Suppressor macrophage treated with lipopolysaccharide for 1 hour (primary cell): ENCODE results near the gene ETFBKMT.
"Not testable (repeated sequence)": the region's sequence is repeated elsewhere in the genome, so short reads cannot be mapped to it uniquely, and the experiment has no call there.

Experiments used
- DNase-seq, 3 donors: peaks; one replicate each; pipeline ENCODE4 v3.0.0-alpha.2; 2020 to 2022

The ETFBKMT gene

DNA sequence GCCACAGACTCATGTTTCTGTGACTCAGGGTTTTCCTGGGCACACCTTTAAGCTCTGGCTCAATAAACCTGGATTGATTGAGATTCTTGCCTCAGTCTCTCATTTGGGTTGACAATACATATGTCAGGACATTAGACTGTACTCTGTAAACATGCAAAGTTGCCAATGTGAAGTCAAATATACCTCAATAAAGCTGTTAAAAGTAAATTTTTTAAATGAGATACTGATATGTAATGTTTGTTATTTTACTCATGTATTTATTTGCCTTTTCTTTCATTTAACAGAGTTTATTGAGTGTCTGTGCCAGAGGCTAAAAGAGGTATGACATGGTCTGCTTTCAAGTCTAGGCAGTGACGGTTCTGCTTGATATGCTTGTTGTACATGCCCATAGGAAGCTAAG, 3.7 kb upstream of the ETFBKMT start:
- DNase-seq = no peak

DNA sequence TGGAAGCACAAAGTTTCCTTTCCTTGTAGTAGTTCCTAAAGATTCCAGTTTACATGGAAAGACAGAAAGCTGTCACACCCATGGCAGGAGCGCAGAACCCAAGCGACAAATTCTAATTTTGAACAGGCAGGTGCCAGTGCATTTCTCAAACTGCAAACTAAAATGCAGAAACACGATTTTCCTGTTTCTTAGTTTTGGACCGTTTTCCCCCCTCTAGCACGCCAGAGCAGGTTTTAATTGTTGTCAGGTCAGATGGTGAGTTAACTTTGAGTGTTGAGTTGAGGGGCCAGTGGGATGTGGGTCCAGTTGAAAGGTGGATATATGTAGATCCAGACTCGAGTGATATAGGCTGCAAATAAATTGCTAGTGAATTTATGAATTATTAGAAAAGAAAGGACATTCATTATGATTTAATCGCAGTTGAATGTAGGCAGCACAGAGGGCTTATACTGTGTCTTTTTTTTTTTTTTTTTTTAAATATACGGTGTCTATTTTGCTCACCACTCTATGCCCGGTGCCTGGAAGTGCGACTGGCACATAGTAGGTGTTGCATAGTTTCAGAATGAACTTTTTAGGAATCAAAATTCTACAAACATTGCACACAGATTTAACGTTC, 909 bp upstream of the ETFBKMT start:
- DNase-seq = no peak

DNA sequence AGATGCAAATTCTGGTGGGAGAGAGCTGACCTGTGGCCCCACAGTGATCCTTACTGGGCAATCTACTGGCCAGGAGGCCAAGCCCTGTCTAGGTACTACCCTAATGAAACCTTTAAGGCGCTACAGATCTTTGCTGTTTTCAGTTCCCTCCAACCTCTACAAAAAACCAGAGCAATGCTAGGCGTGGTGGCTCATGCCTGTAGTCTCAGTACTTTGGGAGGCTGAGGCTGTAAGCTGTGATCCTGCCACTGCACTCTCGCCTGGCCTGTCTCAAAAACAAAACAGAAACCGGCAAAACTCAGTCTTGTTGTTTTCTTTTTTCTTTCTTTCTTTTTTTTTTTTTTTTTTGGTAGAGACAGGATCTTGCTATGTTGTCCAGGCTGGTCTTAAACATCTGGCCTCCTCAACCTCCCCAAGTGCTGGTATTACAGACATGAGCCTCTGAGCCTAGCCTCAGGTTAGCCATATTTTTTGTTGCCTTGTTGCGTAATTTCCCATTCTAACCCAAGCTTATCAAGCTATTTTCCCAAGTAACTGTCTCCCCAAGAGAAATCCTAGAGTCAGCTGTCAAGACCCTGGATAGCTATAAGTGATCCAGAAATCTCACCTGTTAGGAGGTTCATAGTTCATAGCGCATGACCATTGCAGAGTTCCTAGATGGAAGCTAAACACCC, 2.8 kb downstream of the ETFBKMT start:
- DNase-seq = no peak

DNA sequence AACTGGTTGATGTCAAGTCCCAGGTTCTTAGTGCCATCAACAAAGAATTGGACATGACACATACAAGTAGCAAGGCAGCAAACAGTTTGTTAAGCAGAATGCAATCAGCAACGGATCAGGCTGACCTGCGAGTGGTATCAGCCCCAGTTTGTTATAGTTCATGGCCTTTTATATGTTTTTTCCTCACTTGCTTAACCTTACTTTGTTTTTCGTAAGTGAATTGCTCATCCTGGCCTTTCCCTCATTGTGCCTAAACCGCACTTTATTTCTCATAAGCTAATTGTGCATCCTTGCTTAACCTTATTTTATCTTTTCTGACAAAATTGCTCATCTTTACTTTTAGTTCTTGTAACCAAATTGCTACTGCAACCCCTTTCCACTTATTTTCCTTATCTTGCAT, 4.1 kb downstream of the ETFBKMT start:
- peak; percentile 35 to 74 (median 44) for DNase-seq

DNA sequence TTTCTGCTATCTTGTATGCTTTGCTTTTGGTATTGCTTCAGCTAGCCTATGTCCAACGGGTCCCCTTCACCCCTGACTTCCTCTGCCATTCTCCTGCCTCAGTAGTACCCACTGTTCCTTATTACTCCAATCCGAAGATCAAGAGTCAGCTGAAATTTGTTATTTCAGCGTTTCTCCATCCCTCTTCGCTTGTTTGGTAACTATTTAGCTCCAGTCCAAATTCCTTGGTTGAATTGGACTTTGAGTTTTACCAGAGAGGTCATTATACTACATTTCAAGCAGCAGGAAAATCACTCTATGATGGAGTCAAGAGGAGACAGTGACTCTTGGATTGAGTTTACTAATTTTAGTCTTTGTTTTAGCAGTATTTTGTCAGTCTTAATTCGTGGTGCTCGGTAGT, 4.5 kb downstream of the ETFBKMT start:
- no peak for DNase-seq

DNA sequence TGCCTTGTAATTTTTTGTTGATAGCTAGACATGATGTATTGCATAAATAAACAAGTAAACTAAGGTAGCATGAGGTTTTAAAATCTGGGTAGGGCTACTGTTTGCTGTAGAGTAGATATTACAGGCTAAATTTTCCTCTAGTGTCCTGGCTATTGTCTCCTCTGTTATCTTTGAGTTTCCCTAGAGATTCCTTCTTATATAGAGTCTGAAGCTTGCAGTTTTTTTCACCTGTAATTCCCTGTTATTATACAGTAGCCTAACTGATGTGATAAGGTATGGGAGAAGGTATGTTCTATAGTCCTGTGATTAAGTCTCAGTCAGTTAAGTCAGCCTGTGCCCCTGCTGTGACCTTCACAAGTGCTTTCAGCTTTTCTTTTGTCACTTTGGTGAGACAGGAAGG, 9.5 kb downstream of the ETFBKMT start:
- no peak for DNase-seq

DNA sequence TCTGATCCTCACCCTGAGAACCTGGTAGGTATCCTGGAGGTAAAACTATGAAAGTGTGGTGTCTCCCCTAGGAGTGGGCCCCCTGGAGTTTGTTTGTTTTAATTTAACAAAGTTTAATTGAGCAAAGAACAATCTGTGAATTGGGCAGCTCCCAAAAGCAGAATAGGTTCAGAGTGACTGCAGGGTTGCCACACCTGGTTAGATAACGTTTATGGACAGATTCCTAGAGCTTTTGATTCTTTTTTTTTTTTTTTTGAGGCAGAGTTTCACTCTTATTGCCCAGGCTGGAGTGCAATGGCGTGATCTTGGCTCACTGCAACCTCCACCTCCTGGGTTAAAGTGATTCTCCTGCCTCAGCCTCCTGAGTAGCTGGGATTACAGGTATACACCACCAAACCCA, 10.1 kb downstream of the ETFBKMT start:
- not testable (repeated sequence) for DNase-seq

DNA sequence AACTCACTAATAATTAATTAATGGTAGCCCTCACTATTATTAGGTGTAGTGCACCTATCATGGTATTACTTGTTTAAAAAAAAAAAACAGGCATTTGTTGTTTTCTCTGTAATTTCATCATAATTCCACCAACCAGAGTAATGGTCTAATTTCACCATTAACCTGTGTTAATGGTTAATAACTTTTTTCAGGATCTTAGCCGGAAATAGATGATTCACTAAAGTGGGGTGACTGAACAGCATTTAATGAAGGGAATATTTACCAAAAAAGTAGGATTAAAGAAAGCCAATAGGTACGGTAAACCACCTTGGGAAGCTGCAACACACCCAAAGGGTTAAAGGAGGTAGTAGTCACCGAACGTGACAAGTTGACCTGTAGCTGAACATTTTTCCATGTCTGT, 13.0 kb downstream of the ETFBKMT start:
- no peak for DNase-seq

DNA sequence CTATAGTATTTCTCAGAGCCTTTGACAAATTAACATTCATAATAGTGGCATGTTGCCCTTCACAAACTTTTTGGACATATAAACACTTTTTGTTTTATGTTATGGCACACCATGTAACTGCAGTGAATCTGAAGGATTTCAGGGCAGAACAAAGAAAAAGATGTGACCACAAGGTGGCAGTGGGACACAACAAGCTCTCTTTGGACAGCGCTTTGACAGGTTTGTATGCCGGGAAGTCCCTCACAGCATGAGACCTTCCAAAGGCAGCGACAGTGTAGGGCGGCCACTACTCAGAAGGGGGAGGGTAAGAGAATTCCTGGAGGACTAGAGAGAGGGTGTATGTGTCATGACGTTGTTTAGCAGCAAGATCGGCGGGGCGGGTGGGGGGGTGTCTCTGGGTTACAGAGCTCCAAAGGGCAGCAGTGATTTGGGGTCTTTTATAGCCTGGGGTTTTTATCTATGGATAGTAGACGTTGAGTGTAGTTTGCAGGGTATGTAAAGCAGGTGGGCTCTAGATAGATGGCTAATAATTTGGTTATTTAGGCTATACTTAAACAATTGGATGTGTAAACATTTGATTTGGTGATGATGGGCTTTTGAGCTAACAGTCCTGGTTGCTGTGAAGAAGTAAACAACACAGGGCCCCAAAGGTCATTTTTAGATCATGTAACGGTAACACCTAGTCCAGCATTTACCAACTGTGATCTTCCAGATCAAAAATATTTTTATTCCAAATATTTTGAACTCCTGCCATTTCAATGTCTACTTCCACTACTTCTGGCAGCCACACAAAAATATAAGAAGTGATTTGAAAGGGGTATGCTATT, 22.9 kb downstream of the ETFBKMT start:
- DNase-seq = peak; percentile 87 to 92 (median 89)

DNA sequence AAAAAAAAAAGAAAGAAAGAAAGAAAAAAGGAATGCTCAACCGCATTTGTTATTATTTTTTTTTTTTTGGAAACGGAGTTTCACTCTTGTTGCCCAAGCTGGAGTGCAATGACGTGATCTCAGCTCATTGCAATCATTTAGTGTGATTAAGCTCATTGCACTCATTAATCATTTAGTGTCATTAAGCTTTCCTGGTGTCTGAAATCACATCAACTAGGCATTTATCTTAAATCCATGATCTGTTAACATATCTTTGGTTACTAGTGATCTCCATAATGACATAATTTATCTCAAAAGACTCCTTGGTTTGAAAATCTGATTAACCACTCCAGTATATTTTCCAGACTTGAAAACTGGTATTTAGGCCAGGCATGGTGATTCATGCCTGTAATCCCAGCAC, 26.3 kb downstream of the ETFBKMT start:
- DNase-seq = no peak

DNA sequence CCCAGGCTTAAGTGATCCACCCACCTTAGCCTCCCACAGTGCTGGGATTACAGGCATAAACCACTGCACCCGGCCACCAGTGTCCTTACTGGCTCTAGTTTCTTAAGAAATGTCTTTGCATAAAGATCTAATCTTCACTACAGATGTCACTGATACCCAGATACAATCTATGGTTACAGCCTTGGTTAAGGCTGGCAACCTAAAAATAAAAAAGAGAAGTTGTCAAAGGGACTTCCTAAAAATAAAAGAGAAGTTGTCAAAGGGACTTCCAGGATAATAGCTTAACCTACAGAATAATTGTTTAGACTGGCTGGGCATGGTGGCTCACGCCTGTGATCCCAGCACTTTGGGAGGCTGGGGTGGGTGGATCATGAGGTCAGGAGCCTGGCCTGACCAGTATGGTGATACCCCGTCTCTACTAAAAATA, 27.6 kb downstream of the ETFBKMT start:
- DNase-seq = peak; percentile 71 to 91 (median 86)

DNA sequence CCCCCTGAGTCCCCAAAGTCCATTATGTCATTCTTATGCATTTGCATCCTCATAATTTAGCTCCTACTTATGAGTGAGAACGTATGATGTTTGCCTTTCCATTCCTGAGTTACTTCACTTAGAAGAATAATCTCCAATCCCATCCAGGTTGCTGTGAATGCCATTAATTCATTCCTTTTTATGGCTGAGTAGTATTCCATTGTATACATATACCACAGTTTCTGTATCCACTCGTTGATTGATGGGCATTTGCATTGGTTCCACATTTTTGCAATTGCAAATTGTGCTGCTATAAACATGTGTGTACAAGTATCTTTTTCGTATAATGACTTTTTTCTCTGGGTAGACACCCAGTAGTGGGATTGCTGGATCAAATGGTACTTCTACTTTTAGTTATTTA, 30.4 kb downstream of the ETFBKMT start:
- not testable (repeated sequence) for DNase-seq

DNA sequence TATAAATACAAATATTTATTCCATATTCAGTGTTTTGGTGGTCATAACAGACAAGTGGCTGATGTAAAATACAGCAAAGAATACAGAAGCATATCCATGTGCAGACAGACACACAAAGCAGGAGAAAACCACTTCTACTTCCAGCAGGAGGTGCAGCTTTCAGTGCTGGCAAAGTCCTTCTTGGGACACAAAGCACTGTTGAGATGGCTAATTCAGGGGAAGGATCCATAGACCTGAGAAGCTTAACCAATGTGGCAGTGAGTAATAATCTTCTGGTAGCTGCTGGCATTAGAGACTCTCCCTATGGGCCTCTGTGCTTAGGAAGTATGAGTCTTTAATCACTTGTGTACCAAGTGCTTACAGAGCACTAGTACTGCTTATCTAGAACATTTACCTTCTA, 42.6 kb downstream of the ETFBKMT start:
- peak; percentile 10 to 28 (median 28) for DNase-seq

DNA sequence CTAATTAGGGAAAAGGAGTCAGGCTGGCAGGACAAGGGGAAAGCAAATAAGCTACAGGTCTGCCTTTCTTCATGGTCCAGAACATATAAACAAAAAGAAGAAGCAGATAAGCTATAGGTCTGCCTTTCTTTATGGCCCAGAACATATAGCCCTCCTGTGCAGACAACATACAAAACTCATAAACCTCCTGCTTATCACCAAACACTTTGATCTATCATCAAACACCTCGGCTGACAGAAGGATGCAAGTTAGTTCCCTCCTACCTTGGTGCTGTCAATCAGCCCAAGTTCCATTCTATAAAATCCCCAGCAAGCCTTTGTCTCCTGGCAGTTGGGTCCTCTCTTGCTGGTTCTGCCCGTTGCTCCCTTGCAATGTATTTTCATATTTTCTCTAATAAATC, 46.1 kb downstream of the ETFBKMT start:
- DNase-seq = no peak

DNA sequence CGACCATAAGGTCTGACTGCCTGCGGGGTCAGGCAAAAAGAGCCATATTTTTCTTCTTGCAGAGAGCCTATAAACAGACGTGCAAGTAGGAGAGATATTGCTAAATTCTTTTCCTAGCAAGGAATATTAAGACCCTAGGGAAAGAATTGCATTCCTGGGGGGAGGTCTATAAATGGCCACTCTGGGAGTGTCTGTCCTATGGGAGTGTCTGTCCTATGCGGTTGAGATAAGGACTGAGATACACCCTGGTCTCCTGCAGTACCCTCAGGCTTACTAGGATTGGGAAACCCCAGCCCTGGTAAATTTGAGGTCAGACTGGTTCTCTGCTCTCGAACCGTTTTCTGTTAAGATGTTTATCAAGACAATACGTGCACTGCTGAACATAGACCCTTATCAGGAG, 48.6 kb downstream of the ETFBKMT start:
- not testable (repeated sequence) for DNase-seq

DNA sequence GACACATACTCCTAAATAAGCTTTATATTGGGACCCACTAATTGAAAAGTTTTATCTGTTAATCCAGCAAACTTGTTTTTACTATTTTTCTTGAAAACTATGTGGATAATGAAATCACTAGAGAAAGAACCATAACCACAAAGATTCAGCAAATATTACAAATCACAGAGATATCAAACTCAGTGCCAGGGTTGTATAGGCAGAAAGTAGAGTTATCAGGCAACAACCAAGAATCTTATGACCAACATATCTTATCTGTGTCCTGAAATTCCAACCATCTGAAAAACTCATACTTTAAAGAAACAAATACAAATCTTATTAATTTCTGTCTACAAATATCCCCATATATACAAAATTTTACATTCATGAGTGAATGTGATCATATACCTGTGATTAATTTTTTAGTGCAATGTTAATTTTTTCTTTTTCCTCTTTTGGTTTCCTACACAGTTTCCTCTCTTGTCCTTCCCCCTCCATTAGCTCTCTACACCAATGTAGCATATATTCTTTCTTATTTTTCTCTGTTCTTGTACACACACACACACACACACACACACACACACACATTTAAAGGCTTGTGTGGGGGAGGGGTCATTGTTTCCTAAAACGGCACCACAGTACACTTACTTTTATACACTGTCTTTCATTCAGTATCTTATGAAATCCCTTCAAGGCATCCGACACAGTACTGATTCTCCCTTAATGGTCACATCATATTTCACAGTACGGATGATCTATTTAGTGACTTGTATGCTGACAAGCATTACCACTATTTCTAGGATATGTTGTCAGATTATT, 50.7 kb downstream of the ETFBKMT start:
- no peak for DNase-seq

DNA sequence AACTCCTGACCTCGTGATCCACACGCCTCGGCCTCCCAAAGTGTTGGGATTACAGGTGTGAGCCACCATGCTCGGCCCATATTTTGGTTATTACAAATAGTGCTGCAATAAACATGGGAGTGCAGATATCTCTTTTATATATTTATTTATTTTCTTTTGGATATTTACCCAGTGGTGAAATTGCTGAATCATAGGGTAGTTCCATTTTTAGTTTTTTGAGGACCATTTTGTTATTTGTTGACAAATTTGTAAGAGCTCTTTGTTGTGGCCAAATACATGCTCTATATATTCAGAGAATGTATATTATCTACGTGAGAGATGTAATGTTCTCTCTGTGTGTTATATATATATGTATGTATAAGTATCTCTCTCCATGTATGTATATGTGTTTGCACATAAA, 53.4 kb downstream of the ETFBKMT start:
- no peak for DNase-seq

DNA sequence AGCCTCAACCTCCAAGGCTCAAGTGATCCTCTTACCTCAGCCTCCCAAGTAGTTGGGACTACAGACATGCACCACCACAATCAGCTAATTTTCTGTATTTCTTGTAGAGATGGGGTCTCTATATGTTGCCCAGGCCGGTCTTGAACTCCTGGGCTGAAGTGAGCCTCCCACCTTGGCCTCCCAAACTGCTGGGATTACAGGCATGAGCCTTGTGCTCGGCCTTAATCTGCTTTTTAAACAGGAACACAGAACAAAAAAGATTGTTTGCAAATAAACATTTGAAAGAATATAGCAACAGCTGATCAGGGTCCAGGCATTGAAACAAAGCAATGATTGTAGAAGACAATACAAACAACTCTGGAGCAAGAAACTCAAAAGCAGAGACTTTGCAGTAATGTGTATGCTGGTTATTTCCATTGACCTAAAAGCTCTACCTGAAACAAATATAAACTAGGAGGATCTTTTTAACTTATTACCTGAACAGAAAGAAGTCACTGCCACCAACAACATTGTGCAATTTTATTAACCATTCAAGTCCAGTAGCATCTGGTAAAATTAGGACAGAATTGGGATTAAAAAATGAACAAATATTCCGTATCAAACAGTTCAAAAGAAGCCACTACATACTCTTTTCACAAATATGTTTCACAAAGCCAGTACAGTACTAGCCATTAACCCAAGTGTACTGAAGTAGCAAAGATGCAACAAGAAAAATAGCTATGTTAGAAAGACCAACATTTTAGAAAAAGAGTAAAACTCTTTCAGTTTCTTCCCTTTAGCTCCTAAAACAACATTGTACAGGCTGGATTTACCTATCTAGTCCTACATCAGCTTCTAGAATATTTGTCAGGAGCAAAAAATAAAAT, 55.2 kb downstream of the ETFBKMT start:
- no peak for DNase-seq

DNA sequence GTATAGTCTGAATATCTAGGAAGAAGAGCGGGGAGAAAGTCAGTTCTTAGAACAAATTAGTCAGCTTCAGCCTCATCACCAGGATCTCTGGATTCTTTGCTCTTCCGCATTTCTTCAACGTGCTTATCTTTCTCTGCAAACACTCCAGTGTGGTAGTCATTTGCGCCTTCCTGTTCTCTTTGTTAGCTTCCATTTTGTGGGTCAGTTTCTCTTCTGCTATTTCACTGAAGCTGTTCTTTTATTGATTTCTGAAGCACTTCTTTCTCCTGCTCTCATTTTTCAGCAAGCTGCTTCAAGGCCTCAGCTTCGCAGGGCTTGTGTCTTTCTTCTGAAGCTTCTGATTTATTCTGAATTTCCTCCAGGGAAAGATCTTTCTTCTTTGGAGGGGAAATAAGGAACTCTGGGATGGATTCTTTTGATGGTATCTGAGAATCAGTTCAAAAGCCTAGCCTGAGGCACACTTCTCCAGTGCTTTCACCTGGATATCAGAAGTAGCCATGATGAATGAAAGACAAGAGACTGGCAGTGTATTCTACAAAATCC, 55.9 kb downstream of the ETFBKMT start:
- peak; percentile 79 to 91 (median 90) for DNase-seq

DNA sequence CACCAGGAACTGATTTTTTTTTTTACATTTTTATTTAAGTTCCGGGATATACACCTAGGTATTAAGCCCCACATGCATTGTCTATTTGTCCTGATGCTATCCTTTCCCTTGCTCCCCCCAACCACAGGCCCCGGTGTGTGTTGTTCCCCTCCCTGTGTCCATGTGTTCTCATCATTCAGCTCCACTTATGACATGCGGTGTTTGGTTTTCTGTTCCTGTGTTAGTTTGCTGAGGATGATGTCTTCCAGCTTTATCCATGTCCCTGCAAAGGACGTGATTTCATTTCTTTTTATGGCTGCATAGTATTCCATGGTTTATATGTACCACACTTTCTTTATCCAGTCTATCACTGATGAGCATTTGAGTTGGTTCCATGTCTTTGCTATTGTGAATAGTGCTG, 57.5 kb downstream of the ETFBKMT start:
- DNase-seq = not testable (repeated sequence)

DNA sequence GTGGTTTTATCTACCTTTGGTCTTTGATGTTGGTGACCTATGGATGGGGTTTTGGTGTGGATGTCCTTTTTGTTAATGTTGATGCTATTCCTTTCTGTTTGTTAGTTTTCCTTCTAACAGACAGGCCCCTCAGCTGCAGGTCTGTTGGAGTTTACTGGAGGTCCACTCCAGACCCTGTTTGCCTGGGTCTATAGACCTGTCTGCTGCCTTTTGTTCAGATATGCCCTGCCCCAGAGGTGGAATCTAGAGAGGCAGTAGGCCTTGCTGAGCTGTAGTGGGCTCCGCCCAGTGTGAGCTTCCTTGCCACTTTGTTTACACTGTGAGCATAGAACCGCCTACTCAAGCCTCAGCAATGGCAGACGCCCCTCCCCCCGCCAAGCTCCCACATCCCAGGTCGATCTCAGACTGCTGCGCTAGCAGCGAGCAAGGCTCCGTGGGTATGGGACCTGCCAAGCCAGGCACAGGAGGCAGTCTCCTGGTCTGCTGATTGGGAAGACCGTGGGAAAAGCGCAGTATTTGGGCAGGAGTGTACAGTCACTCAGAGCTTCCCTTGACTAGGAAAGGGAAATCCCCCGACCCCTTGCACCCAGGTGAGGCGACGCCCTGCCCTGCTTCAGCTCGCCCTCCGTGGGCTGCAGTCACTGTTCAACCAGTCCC, 59.2 kb downstream of the ETFBKMT start:
- not testable (repeated sequence) for DNase-seq
